HepG2 (cell line): ENCODE measurements around the gene CDC25C. TPM values are rescaled to one million over a fixed set of nuclear protein-coding genes. Genes with fewer than 3 reads are reported as not detected.

Source experiments
- ATF2 ChIP-seq: sonication (generic); formaldehyde crosslinking; IDR thresholded peaks from 2 replicates; pipeline ENCODE4 v1.4.0; 2020; ENCODE audit warnings: missing genetic modification reagents
- BRCA1 ChIP-seq: sonication (generic); formaldehyde crosslinking; IDR thresholded peaks from 2 replicates; pipeline ENCODE4 v1.4.0; 2020; ENCODE audit warnings: missing genetic modification reagents
- GRHL1 ChIP-seq: sonication (generic); formaldehyde crosslinking; conservative IDR thresholded peaks from 2 replicates; pipeline ENCODE4 v1.8.0; 2022; ENCODE audit warnings: missing genetic modification reagents
- GTF2F1 ChIP-seq: fragments of 150-350 bp; IDR thresholded peaks from 2 replicates; pipeline ENCODE4 v1.6.1; 2014; ENCODE audit warnings: low read length
- HMGA1 ChIP-seq: sonication (generic); formaldehyde crosslinking; conservative IDR thresholded peaks from 2 replicates; pipeline ENCODE4 v1.4.0; 2020; ENCODE audit warnings: missing genetic modification reagents
- HNF4G ChIP-seq, 2 experiments: sonication (generic) in 1 of 2; formaldehyde crosslinking in 1 of 2; IDR thresholded peaks; 2 replicates each; pipeline versions ENCODE4 v1.4.0 to v1.6.1; 2011 to 2020; ENCODE audit warnings: borderline replicate concordance in 2 of 2, low read depth in 2 of 2, mild to moderate bottlenecking in 2 of 2, low read length in 1 of 2, missing genetic modification reagents in 1 of 2, moderate library complexity in 1 of 2
- IRX3 ChIP-seq: sonication (generic); formaldehyde crosslinking; IDR thresholded peaks from 2 replicates; pipeline ENCODE4 v1.8.1; 2023; ENCODE audit warnings: mild to moderate bottlenecking, low read depth, missing genetic modification reagents, borderline replicate concordance
- KAT8 ChIP-seq: IDR thresholded peaks from 2 replicates; pipeline ENCODE4 v1.6.1; 2016; ENCODE audit warnings: missing genetic modification reagents, missing compliant biosample characterization
- KMT2B ChIP-seq: IDR thresholded peaks from 2 replicates; pipeline ENCODE4 v1.6.1; 2016; ENCODE audit warnings: missing genetic modification reagents, missing compliant biosample characterization
- NFYB ChIP-seq: sonication (generic); formaldehyde crosslinking; IDR thresholded peaks from 2 replicates; pipeline ENCODE4 v1.4.0; 2020; ENCODE audit warnings: missing genetic modification reagents
- PBX2 ChIP-seq: IDR thresholded peaks from 2 replicates; pipeline ENCODE4 v1.6.1; 2016; ENCODE audit warnings: control low read depth
- SALL2 ChIP-seq: sonication (generic); formaldehyde crosslinking; IDR thresholded peaks from 2 replicates; pipeline ENCODE4 v1.8.1; 2023; ENCODE audit warnings: mild to moderate bottlenecking, missing genetic modification reagents, inconsistent platforms
- SMAD9 ChIP-seq: sonication (generic); formaldehyde crosslinking; IDR thresholded peaks from 2 replicates; pipeline ENCODE4 v1.5.1; 2020; ENCODE audit warnings: mild to moderate bottlenecking, missing genetic modification reagents
- STAT6 ChIP-seq: sonication (generic); formaldehyde crosslinking; IDR thresholded peaks from 2 replicates; pipeline ENCODE4 v1.4.0; 2020; ENCODE audit warnings: missing genetic modification reagents, mild to moderate bottlenecking, borderline replicate concordance
- TFE3 ChIP-seq: IDR thresholded peaks from 2 replicates; pipeline ENCODE4 v1.6.1; 2016
- ZBTB3 ChIP-seq: sonication (generic); formaldehyde crosslinking; IDR thresholded peaks from 2 replicates; pipeline ENCODE4 v1.4.0; 2020; ENCODE audit warnings: low read depth, mild to moderate bottlenecking, moderate library complexity, missing genetic modification reagents, borderline replicate concordance
- ZC3H13 ChIP-seq: sonication (generic); formaldehyde crosslinking; IDR thresholded peaks from 2 replicates; pipeline ENCODE4 v1.8.1; 2023; ENCODE audit warnings: mild to moderate bottlenecking, missing genetic modification reagents, moderate library complexity
- ZNF10 ChIP-seq: sonication (generic); formaldehyde crosslinking; IDR thresholded peaks from 2 replicates; pipeline ENCODE4 v1.4.0; 2020; ENCODE audit warnings: mild to moderate bottlenecking, low read depth, missing genetic modification reagents, borderline replicate concordance
- ZNF329 ChIP-seq: sonication (generic); formaldehyde crosslinking; IDR thresholded peaks from 2 replicates; pipeline ENCODE4 v1.9.0; 2021; ENCODE audit warnings: low read depth, mild to moderate bottlenecking, missing genetic modification reagents
- ZNF670 ChIP-seq: sonication (generic); formaldehyde crosslinking; IDR thresholded peaks from 2 replicates; pipeline ENCODE4 v1.8.0; 2022; ENCODE audit warnings: mild to moderate bottlenecking, missing genetic modification reagents, borderline replicate concordance
- ZSCAN25 ChIP-seq: sonication (generic); formaldehyde crosslinking; IDR thresholded peaks from 2 replicates; pipeline ENCODE4 v1.8.0; 2022; ENCODE audit warnings: mild to moderate bottlenecking, missing genetic modification reagents
- polyA plus RNA-seq, 8 experiments: library from polyadenylated mRNA; depleted of rRNA in 3 of 8; stranded (reverse) in 7 of 8; unstranded in 1 of 8; fragments of >200 nt; fragmentation: Illumina TruSeq in 4 of 8; extraction: Trizol in 4 of 8; gene quantifications; 2 replicates each; pipeline versions ENCODE4 v1.2.1 to v1.2.3, GENCODE V29; 2011 to 2016; ENCODE audit warnings: low read depth in 4 of 8, missing spikeins in 1 of 8, mixed read lengths in 1 of 8; ENCODE audit not compliant: insufficient read depth in 1 of 8
- total RNA-seq, 5 experiments: library from RNA; depleted of rRNA; stranded (reverse); fragments of >200 nt; fragmentation: Illumina TruSeq; extraction: Trizol; gene quantifications; 2 replicates each; pipeline ENCODE4 v1.2.3, GENCODE V29; 2016; ENCODE audit warnings: low read depth in 1 of 5

The CDC25C gene
- total and polyA plus RNA-seq, 2 of the 13 experiments (the other 11 are each of a cell fraction or from before 2014, with no cell fraction given): 17.7 to 27.6 TPM

GRCh38 chr5:138271281-138271680, 60.3 kb downstream of the CDC25C start (continued):
- no peak for TF ChIP-seq TFE3
- TF ChIP-seq ZNF670 (CRISPR knock-in tag): no peak
- no peak for TF ChIP-seq ATF2
- TF ChIP-seq ZBTB3 (CRISPR knock-in tag): no peak
- TF ChIP-seq GTF2F1: no peak
- peak; percentile 81 for TF ChIP-seq HNF4G (IDR thresholded peaks at IDR 0.05; ENCODE audit: borderline replicate concordance, low read depth, low read length)
- peak; percentile 49; the same call in 1 of the 2 replicates for TF ChIP-seq HNF4G (CRISPR knock-in tag; IDR thresholded peaks at IDR 0.05; ENCODE audit: borderline replicate concordance, low read depth)
- 0 out of 2 replicates have a peak, but pooled peaks have one; percentile 40 for TF ChIP-seq KAT8
- TF ChIP-seq ZNF10 (CRISPR knock-in tag): no peak
- TF ChIP-seq SALL2 (CRISPR knock-in tag): no peak
- TF ChIP-seq KMT2B (CRISPR knock-in tag): no peak
- no peak for TF ChIP-seq PBX2
- no peak for TF ChIP-seq HMGA1 (CRISPR knock-in tag)
- TF ChIP-seq SMAD9 (CRISPR knock-in tag): no peak
- no peak for TF ChIP-seq GRHL1 (CRISPR knock-in tag)
- TF ChIP-seq IRX3 (CRISPR knock-in tag): no peak
- TF ChIP-seq NFYB: no peak
- no peak for TF ChIP-seq ZC3H13 (CRISPR knock-in tag)
- no peak for TF ChIP-seq ZSCAN25 (CRISPR knock-in tag)
- TF ChIP-seq ZNF329 (CRISPR knock-in tag): no peak
- TF ChIP-seq BRCA1 (CRISPR knock-in tag): no peak
- TF ChIP-seq STAT6 (CRISPR knock-in tag): no peak
